DMS53 treated with DMSO at 0.1 percent for 48 hours (cell line): ENCODE measurements around the gene PLEKHG2.

Source experiments
- DNase-seq: peaks from one replicate; lab custom pipeline; 2025; ENCODE audit not compliant: unreplicated experiment; lab: John Stamatoyannopoulos, UW

Gene PLEKHG2

GRCh38 chr19:39385629-39386411, 26.6 kb upstream of the PLEKHG2 start:
- no peak for DNase-seq

- no peak for DNase-seq
These were observed 25.9 kb upstream of the PLEKHG2 start for GRCh38 chr19:39386557-39386956.

- DNase-seq, result no peak
These were observed 23.8 kb upstream of the PLEKHG2 start for GRCh38 chr19:39388657-39389056.

- DNase-seq, result no peak
These were observed 22.6 kb upstream of the PLEKHG2 start for GRCh38 chr19:39389631-39390414.

- no peak for DNase-seq
These were observed 22.1 kb upstream of the PLEKHG2 start for GRCh38 chr19:39390451-39390750.

GRCh38 chr19:39390751-39391437, 21.6 kb upstream of the PLEKHG2 start, which contains the start of the genes MED29 and PAF1:
Gene MED29, plus strand, starts transcription at chr19:39391378. Its CDS starts 45 bp downstream, at chr19:39391423.
Gene PAF1, minus strand, starts transcription at chr19:39391106. Its CDS starts 242 bp downstream, at chr19:39390864.
- peak; percentile 100 for DNase-seq

GRCh38 chr19:39397360-39398296, 14.8 kb upstream of the PLEKHG2 start:
- peak; percentile 82 for DNase-seq

- no peak for DNase-seq
These were observed 14.1 kb upstream of the PLEKHG2 start for GRCh38 chr19:39398297-39398864.

- DNase-seq, result no peak
These were observed 12.8 kb upstream of the PLEKHG2 start for GRCh38 chr19:39399668-39400050.

- no peak for DNase-seq
These were observed 12.4 kb upstream of the PLEKHG2 start for GRCh38 chr19:39400061-39400460.

GRCh38 chr19:39401070-39401548, 11.4 kb upstream of the PLEKHG2 start:
- DNase-seq, result no peak

- peak; percentile 53 for DNase-seq
These were observed 10.7 kb upstream of the PLEKHG2 start for GRCh38 chr19:39401549-39402345.

- peak; percentile 74 for DNase-seq
These were observed 9.8 kb upstream of the PLEKHG2 start for GRCh38 chr19:39402346-39403300.

GRCh38 chr19:39403331-39404312, 8.8 kb upstream of the PLEKHG2 start:
- peak; percentile 94 for DNase-seq

- peak; percentile 21 for DNase-seq
These were observed 7.1 kb upstream of the PLEKHG2 start for GRCh38 chr19:39405261-39405957.

GRCh38 chr19:39405958-39406655, 6.4 kb upstream of the PLEKHG2 start:
- DNase-seq, result no peak
